ENCODE results near the gene IFI27.

DNA sequence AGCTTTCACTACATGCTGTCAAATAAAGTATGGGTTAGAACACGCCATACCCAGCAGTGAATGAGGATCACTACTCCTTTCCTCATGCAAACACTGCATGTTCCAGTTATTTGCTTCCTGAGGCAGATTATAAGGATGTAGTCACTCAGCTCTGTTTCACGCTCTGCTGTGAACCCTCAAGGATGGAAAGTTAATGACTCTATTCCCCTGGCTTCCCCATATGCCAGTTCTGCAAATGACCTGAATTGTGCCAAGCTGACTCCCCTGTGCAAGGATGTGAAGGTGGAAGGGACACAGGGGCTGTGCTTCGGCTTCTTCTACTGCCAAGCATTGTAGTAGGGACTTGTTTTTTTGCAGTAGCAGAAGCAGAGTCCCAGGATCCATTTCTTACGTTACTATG lies 22.6 kb upstream of the IFI27 start:
- TF ChIP-seq, protein P1, sequence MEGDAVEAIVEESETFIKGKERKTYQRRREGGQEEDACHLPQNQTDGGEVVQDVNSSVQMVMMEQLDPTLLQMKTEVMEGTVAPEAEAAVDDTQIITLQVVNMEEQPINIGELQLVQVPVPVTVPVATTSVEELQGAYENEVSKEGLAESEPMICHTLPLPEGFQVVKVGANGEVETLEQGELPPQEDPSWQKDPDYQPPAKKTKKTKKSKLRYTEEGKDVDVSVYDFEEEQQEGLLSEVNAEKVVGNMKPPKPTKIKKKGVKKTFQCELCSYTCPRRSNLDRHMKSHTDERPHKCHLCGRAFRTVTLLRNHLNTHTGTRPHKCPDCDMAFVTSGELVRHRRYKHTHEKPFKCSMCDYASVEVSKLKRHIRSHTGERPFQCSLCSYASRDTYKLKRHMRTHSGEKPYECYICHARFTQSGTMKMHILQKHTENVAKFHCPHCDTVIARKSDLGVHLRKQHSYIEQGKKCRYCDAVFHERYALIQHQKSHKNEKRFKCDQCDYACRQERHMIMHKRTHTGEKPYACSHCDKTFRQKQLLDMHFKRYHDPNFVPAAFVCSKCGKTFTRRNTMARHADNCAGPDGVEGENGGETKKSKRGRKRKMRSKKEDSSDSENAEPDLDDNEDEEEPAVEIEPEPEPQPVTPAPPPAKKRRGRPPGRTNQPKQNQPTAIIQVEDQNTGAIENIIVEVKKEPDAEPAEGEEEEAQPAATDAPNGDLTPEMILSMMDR (IDR thresholded peaks at IDR 0.05), result no peak
- TF ChIP-seq POLR2AphosphoS5 (IDR thresholded peaks at IDR 0.05; ENCODE audit: low read depth, low read length), result no peak
- TF ChIP-seq, protein P2, sequence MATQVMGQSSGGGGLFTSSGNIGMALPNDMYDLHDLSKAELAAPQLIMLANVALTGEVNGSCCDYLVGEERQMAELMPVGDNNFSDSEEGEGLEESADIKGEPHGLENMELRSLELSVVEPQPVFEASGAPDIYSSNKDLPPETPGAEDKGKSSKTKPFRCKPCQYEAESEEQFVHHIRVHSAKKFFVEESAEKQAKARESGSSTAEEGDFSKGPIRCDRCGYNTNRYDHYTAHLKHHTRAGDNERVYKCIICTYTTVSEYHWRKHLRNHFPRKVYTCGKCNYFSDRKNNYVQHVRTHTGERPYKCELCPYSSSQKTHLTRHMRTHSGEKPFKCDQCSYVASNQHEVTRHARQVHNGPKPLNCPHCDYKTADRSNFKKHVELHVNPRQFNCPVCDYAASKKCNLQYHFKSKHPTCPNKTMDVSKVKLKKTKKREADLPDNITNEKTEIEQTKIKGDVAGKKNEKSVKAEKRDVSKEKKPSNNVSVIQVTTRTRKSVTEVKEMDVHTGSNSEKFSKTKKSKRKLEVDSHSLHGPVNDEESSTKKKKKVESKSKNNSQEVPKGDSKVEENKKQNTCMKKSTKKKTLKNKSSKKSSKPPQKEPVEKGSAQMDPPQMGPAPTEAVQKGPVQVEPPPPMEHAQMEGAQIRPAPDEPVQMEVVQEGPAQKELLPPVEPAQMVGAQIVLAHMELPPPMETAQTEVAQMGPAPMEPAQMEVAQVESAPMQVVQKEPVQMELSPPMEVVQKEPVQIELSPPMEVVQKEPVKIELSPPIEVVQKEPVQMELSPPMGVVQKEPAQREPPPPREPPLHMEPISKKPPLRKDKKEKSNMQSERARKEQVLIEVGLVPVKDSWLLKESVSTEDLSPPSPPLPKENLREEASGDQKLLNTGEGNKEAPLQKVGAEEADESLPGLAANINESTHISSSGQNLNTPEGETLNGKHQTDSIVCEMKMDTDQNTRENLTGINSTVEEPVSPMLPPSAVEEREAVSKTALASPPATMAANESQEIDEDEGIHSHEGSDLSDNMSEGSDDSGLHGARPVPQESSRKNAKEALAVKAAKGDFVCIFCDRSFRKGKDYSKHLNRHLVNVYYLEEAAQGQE (IDR thresholded peaks at IDR 0.05; ENCODE audit: insufficient read depth in 1 of 2, low read depth in 2 of 2, low read length in 1 of 2), result no peak
- TF ChIP-seq SIN3A (IDR thresholded peaks at IDR 0.05; ENCODE audit: borderline replicate concordance, insufficient read depth, low read depth, low read length), result no peak

Measured in Panc1 (cell line).